IMR-90 (cell line): ENCODE data around the gene DISC1. TPM values are rescaled to one million over a fixed set of nuclear protein-coding genes. Genes with fewer than 3 reads are reported as not detected.

ENCODE experiments used
- ATAC-seq: fragments of 200-7000 bp; cut with Tn5 transposase; 2 replicates; pipeline ENCODE4 v1.9.1; 2020; ENCODE audit warnings: low read depth, mild to moderate bottlenecking, moderate library complexity
- BruUV-seq: library from RNA; stranded (reverse); fragments of 400-500 nt; replicated peaks from 2 replicates; lab custom pipeline; 2021; lab: Mats Ljungman, UMichigan
- CTCF ChIA-PET: fragments of 300-600 bp; formaldehyde crosslinking; extraction: SDS; loops from one replicate; lab custom pipeline; 2021; ENCODE audit warnings: antibody characterized with exemption; lab: Yijun Ruan, JAX
- POLR2A ChIA-PET: fragments of 300-600 bp; sonication (Branson Sonifier 250); formaldehyde crosslinking; loops from one replicate; lab custom pipeline; 2022; ENCODE audit warnings: antibody characterized with exemption; ENCODE audit not compliant: unreplicated experiment; lab: Charles Lee
- DNase-seq: peaks from one replicate; pipeline ENCODE4 v3.0.0; 2013
- H2AFZ ChIP-seq: replicated peaks from 2 replicates; pipeline ENCODE3; 2013; ENCODE audit warnings: low read length, mild to moderate bottlenecking; ENCODE audit not compliant: poor library complexity
- H2AK5ac ChIP-seq: 2 replicates; pipeline ENCODE4 v1.6.1; 2013; ENCODE audit warnings: low read depth, low read length, inconsistent platforms
- H2AK9ac ChIP-seq: replicated peaks from 2 replicates; pipeline ENCODE3; 2013; ENCODE audit warnings: mild to moderate bottlenecking, low read depth, low read length, moderate library complexity; ENCODE audit not compliant: poor library complexity
- H2BK120ac ChIP-seq: 2 replicates; pipeline ENCODE4 v1.6.1; 2013; ENCODE audit warnings: low read depth, low read length, inconsistent platforms
- H2BK15ac ChIP-seq: 3 replicates; pipeline ENCODE4 v1.6.1; 2013; ENCODE audit warnings: low read depth, low read length, inconsistent platforms
- H2BK20ac ChIP-seq: 2 replicates; pipeline ENCODE4 v1.6.1; 2013; ENCODE audit warnings: low read depth, mild to moderate bottlenecking, inconsistent platforms, low read length, moderate library complexity
- H2BK5ac ChIP-seq: 2 replicates; pipeline ENCODE4 v1.6.1; 2013; ENCODE audit warnings: mild to moderate bottlenecking, low read depth, low read length, inconsistent platforms; ENCODE audit not compliant: poor library complexity, severe bottlenecking
- H3K14ac ChIP-seq: replicated peaks from 2 replicates; pipeline ENCODE4 v1.6.1; 2013; ENCODE audit warnings: low read depth, low read length, inconsistent platforms
- H3K18ac ChIP-seq: 2 replicates; pipeline ENCODE4 v1.6.1; 2013; ENCODE audit warnings: low read depth, low read length, control low read depth
- H3K23ac ChIP-seq: 2 replicates; pipeline ENCODE4 v1.6.1; 2013; ENCODE audit warnings: low read depth, low read length, inconsistent platforms
- H3K27ac ChIP-seq: 2 replicates; pipeline ENCODE4 v1.5.1; 2013; ENCODE audit warnings: mild to moderate bottlenecking, control low read depth, low read length; ENCODE audit not compliant: insufficient read depth
- H3K27me3 ChIP-seq: 2 replicates; pipeline ENCODE4 v1.6.1; 2013; ENCODE audit warnings: low read length; ENCODE audit not compliant: control insufficient read depth, insufficient read depth
- H3K36me3 ChIP-seq: 2 replicates; pipeline ENCODE4 v1.6.1; 2013; ENCODE audit warnings: low read length, mixed read lengths; ENCODE audit not compliant: control insufficient read depth, insufficient read depth
- H3K4ac ChIP-seq: 2 replicates; pipeline ENCODE4 v1.6.1; 2013; ENCODE audit warnings: low read depth, low read length, inconsistent platforms
- H3K4me1 ChIP-seq: 2 replicates; pipeline ENCODE4 v1.6.1; 2013; ENCODE audit warnings: low read length, mixed read lengths; ENCODE audit not compliant: control insufficient read depth, insufficient read depth
- H3K4me2 ChIP-seq: 2 replicates; pipeline ENCODE4 v1.6.1; 2013; ENCODE audit warnings: low read depth, mild to moderate bottlenecking, control low read depth, low read length, moderate library complexity
- H3K4me3 ChIP-seq: 2 replicates; pipeline ENCODE4 v1.5.1; 2013; ENCODE audit warnings: low read depth, mild to moderate bottlenecking, control low read depth, low read length, moderate library complexity; ENCODE audit not compliant: insufficient read depth
- H3K56ac ChIP-seq: 2 replicates; pipeline ENCODE4 v1.6.1; 2013; ENCODE audit warnings: low read length, inconsistent platforms; ENCODE audit not compliant: insufficient read depth; ENCODE audit errors: extremely low read depth
- H3K79me1 ChIP-seq, 2 experiments: 2 replicates each; pipeline ENCODE4 v1.6.1; 2013; ENCODE audit warnings: low read length in 2 of 2, inconsistent platforms in 1 of 2, low read depth in 1 of 2
- H3K9ac ChIP-seq: 2 replicates; pipeline ENCODE4 v1.6.1; 2013; ENCODE audit warnings: low read depth, low read length, control low read depth
- H3K9me1 ChIP-seq: 2 replicates; pipeline ENCODE4 v1.6.1; 2013; ENCODE audit warnings: low read length, inconsistent platforms; ENCODE audit not compliant: insufficient read depth
- H3K9me3 ChIP-seq: 2 replicates; pipeline ENCODE4 v1.6.1; 2013; ENCODE audit warnings: low read length; ENCODE audit not compliant: control insufficient read depth, insufficient read depth
- H4K20me1 ChIP-seq: 2 replicates; pipeline ENCODE4 v1.6.1; 2013; ENCODE audit warnings: low read length, inconsistent platforms; ENCODE audit not compliant: insufficient read depth
- H4K5ac ChIP-seq: 2 replicates; pipeline ENCODE4 v1.6.1; 2013; ENCODE audit warnings: mild to moderate bottlenecking, low read depth, low read length, control low read depth
- H4K8ac ChIP-seq, 2 experiments: 2 replicates each; pipeline ENCODE4 v1.6.1; 2013; ENCODE audit warnings: low read depth in 2 of 2, low read length in 2 of 2, control low read depth in 1 of 2, inconsistent platforms in 1 of 2
- H4K91ac ChIP-seq: 2 replicates; pipeline ENCODE4 v1.6.1; 2013; ENCODE audit warnings: low read depth, low read length, inconsistent platforms; ENCODE audit not compliant: insufficient read depth
- CEBPB ChIP-seq: IDR thresholded peaks from 2 replicates; pipeline ENCODE4 v1.6.1; 2012; ENCODE audit warnings: low read depth, low read length, improper control_type of control experiment
- CHD1 ChIP-seq: IDR thresholded peaks from 2 replicates; pipeline ENCODE4 v1.6.1; 2012; ENCODE audit warnings: low read depth, low read length, improper control_type of control experiment
- FOS ChIP-seq: fragments of 150-350 bp; IDR thresholded peaks from 2 replicates; pipeline ENCODE4 v1.6.1; 2016; ENCODE audit warnings: low read depth, low read length
- MAZ ChIP-seq: IDR thresholded peaks from 2 replicates; pipeline ENCODE4 v1.6.1; 2012; ENCODE audit warnings: low read depth, mild to moderate bottlenecking, low read length, improper control_type of control experiment, moderate library complexity, borderline replicate concordance
- MXI1 ChIP-seq: IDR thresholded peaks from 2 replicates; pipeline ENCODE4 v1.6.1; 2012; ENCODE audit warnings: low read depth, mild to moderate bottlenecking, low read length, moderate library complexity, borderline replicate concordance
- RAD21 ChIP-seq: IDR thresholded peaks from 2 replicates; pipeline ENCODE4 v1.6.1; 2012; ENCODE audit warnings: low read length, improper control_type of control experiment
- RCOR1 ChIP-seq: IDR thresholded peaks from 2 replicates; pipeline ENCODE4 v1.6.1; 2012; ENCODE audit warnings: mild to moderate bottlenecking, low read length, improper control_type of control experiment; ENCODE audit not compliant: insufficient replicate concordance
- WGBS, 2 experiments: methylation state at CpG; one replicate each; pipeline versions ENCODE4 v1.1.5 to v1.1.7; 2013; ENCODE audit warnings: missing lambda C conversion rate in 2 of 2; ENCODE audit not compliant: insufficient read length in 1 of 2; ENCODE audit errors: extremely low coverage in 2 of 2; 5-methylcytosine and 5-hydroxymethylcytosine counted together
- dilution Hi-C: fragments of 300-500 bp; cut with HindIII; formaldehyde crosslinking; loops from one replicate; pipeline ENCODE4 v1.14.3; 2018; ENCODE audit warnings: low sequenced_read_pairs; ENCODE audit not compliant: unreplicated experiment
- in situ Hi-C: fragments of 300-500 bp; cut with MboI; formaldehyde crosslinking; loops from 3 replicates; pipeline ENCODE4 v1.14.3; 2019; ENCODE audit warnings: low sequenced_read_pairs, inconsistent platforms, mixed read lengths
- intact Hi-C: fragments of 100-400 bp; cut with micrococcal nuclease; formaldehyde crosslinking; loops from 2 replicates; pipeline ENCODE4 v1.10.0; 2022
- polyA plus RNA-seq, 3 experiments: library from polyadenylated mRNA; depleted of rRNA; stranded (reverse); fragments of >200 nt; gene quantifications; 2 replicates each; pipeline ENCODE4 v1.2.3, GENCODE V29; 2012; ENCODE audit warnings: low replicate concordance in 1 of 3
- total RNA-seq: library from RNA; depleted of rRNA; stranded (reverse); fragments of >200 nt; gene quantifications from 2 replicates; pipeline ENCODE4 v1.2.3, GENCODE V29; 2012
- TF ChIP-seq, protein P1 (sequence below): fragments of 150-350 bp; IDR thresholded peaks from 2 replicates; pipeline ENCODE4 v1.6.1; 2016; ENCODE audit warnings: low read depth, mild to moderate bottlenecking, low read length, moderate library complexity, borderline replicate concordance

Gene DISC1
- total and polyA plus RNA-seq, 2 of the 4 experiments (the other 2 are of a cell fraction) = 2.2 to 7.0 TPM

DNA sequence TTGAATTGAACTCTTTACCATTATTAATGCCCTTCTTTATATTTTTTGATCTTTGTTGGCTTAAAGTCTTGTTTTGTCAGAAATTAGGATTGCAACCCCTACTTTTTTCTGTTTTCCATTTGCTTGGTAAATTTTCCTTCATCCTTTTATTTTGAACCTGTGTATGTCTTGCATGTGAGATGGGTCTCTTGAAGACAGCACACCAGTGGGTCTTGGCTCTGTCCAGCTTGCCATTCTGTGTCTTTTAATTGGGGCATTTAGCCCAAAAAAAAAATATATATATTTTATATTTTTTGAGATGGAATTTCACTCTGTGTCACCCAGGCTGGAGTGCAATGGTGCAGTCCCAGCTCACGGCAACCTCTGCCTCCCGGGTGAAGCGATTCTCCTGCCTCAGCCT, 33.6 kb downstream of the DISC1 start:
- no TSS peak for BruUV-seq
- no peak overlapping the region for H2AK5ac ChIP-seq
- CTCF ChIA-PET = no interaction called here
- intact Hi-C loops (no loop called here), dilution Hi-C loops (no loop called here), in situ Hi-C loops (no loop called here)
- DNase-seq = no peak
- 67% methylated on average over 1 of the region's 3 CpGs; no CpG with 5 or more reads in 1 of the 2 experiments for WGBS, 2 experiments
- H3K4me2 ChIP-seq = no peak overlapping the region
- H3K4me1 ChIP-seq = no peaks in the 10 kb centered on the region; the same call in 1 of the 2 replicates
- no peak overlapping the region for H3K23ac ChIP-seq
- no peaks in the 10 kb centered on the region for H3K27me3 ChIP-seq
- H2AK9ac ChIP-seq = no peak overlapping the region
- no peak overlapping the region for H3K56ac ChIP-seq
- no peak overlapping the region for H3K18ac ChIP-seq
- H3K9me3 ChIP-seq = no peaks in the 10 kb centered on the region
- no peak overlapping the region for H2BK20ac ChIP-seq
- H2BK120ac ChIP-seq = no peak overlapping the region
- H3K36me3 ChIP-seq = no peaks in the 10 kb centered on the region
- POLR2A ChIA-PET = no interaction called here
- no peak overlapping the region for H2BK5ac ChIP-seq
- H4K8ac ChIP-seq = no peak overlapping the region
- no peaks in the 10 kb centered on the region for H3K9me1 ChIP-seq
- no peak overlapping the region for H3K27ac ChIP-seq
- no peak overlapping the region for H3K4ac ChIP-seq
- H4K5ac ChIP-seq = no peak overlapping the region
- no peak overlapping the region for H4K91ac ChIP-seq
- ATAC-seq = no peak
- H3K14ac ChIP-seq = no peak overlapping the region
- no peak overlapping the region for H2BK15ac ChIP-seq
- TF ChIP-seq, protein P1, sequence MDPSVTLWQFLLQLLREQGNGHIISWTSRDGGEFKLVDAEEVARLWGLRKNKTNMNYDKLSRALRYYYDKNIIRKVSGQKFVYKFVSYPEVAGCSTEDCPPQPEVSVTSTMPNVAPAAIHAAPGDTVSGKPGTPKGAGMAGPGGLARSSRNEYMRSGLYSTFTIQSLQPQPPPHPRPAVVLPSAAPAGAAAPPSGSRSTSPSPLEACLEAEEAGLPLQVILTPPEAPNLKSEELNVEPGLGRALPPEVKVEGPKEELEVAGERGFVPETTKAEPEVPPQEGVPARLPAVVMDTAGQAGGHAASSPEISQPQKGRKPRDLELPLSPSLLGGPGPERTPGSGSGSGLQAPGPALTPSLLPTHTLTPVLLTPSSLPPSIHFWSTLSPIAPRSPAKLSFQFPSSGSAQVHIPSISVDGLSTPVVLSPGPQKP = no peak
- TF ChIP-seq CEBPB (no peak), MAZ (no peak), FOS (no peak), RAD21 (no peak), CHD1 (no peak), MXI1 (no peak), RCOR1 (no peak)
- peaks cover 7 to 9% of the 10 kb centered on the region in 2 experiments; a peak in 3 of 4 replicates for H3K79me1 ChIP-seq
- no peak overlapping the region for H3K4me3 ChIP-seq
- H4K20me1 ChIP-seq = no peaks in the 10 kb centered on the region
- no peak overlapping the region for H3K9ac ChIP-seq
- no peak overlapping the region for H2AFZ ChIP-seq
